ENCODE measurements around the gene ELK4.

GRCh38 chr1:205680073-205680851, 48.5 kb upstream of the ELK4 start, which contains the start of gene SLC45A3:
- TF ChIP-seq CTCF (IDR thresholded peaks at IDR 0.05) (no peak), TP53 (CRISPR knock-in tag; IDR thresholded peaks at IDR 0.05) (no peak)

All from WTC11 (cell line).